NCI-H2107 treated with DMSO at 0.1 percent for 48 hours (cell line): ENCODE results near the gene TMEM266.
A peak's percentile ranks its signal among the peaks of the same experiment; 100 is the strongest.
"Not testable (repeated sequence)": the region's sequence is repeated elsewhere in the genome, so short reads cannot be mapped to it uniquely, and the experiment has no call there.

Source experiments
- DNase-seq: peaks from one replicate; lab custom pipeline; 2025; ENCODE audit not compliant: unreplicated experiment; lab: John Stamatoyannopoulos, UW

TMEM266 gene

GRCh38 chr15:76059320-76060117 is at the start of gene TMEM266:
TMEM266 (plus strand) TSS chr15:76059985; CDS start chr15:76134264, 74,279 bp downstream.
- no peak for DNase-seq

- DNase-seq = no peak
Observed at GRCh38 chr15:76010613-76011012, 49.2 kb upstream of the TMEM266 start.

- DNase-seq = no peak
Observed at GRCh38 chr15:76011627-76012551, 47.9 kb upstream of the TMEM266 start, which contains the start of gene NRG4. NRG4 (minus strand) TSS chr15:76012424; CDS start chr15:76011230, 1,194 bp downstream.

- not testable (repeated sequence) for DNase-seq
Observed at GRCh38 chr15:76013470-76013869, 46.3 kb upstream of the TMEM266 start.

DNA sequence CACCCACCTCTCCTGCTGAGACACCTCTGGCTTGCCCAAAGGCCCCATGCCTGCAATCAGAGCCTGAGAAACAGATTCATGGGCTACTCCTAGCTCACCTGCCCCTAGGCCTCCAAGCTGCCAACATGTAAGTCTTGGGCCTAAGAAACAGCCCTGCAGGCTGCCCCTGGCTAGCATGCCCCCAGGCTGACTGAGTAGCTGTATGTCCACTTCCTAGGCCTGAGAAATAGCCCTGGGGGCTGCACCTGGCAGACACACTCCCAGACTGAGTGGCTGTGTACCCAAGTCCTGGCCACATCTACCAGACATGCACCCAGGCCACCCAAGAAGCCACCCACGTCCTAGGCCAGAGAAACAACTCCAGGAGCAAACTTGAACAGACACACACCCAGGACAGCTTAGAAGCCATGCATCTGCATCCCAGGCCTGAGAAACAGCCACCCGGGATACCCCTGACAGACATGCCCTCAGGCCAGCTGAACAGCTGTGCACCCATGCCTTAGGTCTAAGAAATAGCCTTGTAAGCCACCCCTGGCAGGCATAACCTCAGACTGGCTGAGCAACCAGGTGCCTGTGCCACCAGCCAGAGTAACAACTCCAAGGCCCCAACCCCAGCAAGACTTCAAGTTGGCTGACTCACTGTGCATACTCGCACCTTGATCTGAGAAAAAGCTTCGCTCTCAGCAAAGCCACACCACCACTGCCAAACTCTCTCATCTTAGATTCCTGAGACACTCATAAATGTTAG is 35.6 kb upstream of the TMEM266 start:
- DNase-seq = no peak

- DNase-seq = no peak
Observed at GRCh38 chr15:76032046-76032445, 27.7 kb upstream of the TMEM266 start.

GRCh38 chr15:76033438-76033837 is 26.3 kb upstream of the TMEM266 start:
- DNase-seq = no peak

DNA sequence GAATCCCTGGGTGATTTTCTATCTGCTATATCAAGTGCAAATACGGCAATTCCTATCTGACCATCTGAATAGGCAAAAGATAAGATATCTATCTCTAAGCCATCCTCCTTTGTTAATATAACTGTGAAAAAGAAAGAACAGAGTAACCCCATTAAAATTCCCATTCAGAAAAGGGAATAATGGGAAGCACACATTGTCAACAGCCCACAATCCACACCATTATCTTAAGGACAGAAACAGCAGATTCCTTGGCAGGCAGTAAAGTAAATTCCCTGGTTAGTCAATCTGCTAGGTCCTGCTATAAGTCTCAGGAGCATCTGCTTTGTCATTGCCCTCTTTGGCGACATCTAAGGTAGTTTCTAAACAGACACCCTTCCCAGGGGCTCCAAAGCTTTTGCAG is 25.7 kb upstream of the TMEM266 start:
- DNase-seq = no peak

DNA sequence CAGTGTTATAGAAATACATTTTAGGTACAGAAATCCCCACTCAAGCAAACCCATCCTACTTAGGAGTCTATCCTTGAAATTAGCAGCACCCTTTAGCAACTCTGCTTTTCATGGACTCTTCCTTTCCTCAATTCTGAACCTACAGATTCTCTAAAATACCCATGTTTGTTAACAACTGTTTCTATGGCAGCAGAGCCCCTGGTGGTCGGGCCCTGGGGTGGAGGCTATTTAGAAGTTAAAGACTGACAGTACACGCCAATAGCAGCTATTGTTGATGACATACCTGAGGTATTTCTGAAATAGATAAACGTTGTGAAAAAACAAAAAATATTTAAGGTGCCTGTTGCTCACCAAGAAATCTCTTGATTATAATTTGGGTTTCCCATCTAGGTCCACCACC is 24.2 kb upstream of the TMEM266 start:
- DNase-seq = no peak

DNA sequence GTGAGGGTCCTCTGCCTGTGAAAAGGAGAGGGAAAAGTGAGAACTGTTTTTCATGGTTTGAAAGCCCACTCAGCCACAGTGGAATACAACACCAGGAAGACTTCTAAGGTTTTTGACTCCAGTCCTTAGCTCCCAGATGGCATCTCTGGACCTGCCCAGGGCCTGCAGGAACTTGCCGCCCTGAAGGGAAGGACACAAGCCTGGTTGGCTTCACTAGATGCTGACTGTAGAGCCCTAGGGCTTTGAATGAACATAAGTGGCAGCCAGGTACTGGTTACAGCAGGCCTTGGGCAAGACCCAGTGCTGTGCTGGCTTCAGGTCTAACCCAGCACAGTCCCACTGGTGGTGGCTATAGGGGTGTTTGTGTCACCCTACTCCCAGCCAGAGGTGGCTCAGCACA is 21.3 kb upstream of the TMEM266 start:
- DNase-seq = no peak

GRCh38 chr15:76054201-76054600 is 5.6 kb upstream of the TMEM266 start:
- not testable (repeated sequence) for DNase-seq

DNA sequence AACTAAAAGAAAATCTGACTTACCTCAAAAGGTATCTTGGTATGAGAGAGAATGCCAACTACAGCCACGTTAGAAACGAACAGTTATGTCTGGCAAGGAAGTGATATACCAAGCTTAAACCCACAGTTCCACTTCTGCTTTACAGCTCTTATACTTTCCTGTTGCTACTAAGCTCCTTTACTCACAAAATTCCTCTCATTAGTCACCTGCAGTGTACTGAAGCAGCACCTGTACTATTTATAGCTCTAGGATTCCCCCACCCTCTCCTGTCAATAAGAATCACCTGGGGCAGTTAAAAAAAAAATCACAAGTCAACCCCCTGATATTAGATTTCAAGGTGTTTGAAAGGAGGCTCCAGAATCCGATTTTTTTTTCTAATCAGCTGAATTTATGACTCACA is 2.9 kb upstream of the TMEM266 start:
- DNase-seq = no peak

GRCh38 chr15:76057332-76058000 is 2.3 kb upstream of the TMEM266 start:
- peak; percentile 19 for DNase-seq

DNA sequence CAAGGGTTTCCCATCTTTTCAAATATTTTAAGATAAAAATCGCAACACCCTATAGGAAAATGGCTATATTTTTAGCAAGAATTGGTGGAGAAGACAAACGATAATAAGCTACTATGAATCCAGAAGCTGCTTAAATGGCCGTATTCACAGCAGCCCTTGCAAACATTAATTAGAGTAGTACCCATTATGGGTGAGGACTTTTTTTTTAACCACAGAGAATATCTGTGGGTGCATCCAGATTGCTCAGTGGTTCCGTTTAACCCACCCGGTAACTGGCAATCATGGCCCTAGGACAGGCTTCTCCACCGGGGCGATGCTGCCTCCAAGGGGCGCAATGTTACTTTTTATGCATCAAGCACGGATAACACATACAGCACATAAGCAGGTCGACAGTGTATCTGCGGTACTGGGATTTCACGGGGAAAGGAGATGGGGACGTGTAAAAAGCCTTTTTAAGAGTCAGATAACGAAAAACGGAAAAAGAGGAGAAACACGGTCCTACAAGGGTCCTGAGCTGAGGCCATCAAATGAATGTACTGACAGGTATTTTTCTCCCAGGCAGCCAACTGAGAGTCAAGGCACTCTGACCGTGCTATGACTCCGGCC is 968 bp upstream of the TMEM266 start:
- no peak for DNase-seq

GRCh38 chr15:76060118-76060989 is 569 bp downstream of the TMEM266 start:
- DNase-seq = no peak

DNA sequence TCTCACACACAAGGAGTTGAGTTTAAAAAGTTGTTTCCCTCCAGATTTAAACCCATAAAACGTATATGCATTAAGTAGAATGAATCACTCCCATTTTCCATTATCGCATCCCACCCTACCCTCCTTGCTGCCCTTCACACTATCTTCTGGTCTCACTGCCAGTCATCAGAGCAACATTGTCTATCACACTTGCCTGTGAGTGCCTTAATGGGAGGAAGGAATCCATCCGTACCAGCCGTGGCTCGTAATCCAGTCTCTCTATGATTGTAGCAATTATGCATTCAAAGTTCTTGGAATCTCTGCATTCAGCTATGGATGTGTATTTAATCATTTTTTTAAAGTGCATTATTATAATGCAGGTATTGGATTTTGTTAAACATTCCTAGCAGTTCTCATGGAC is 1.9 kb downstream of the TMEM266 start:
- no peak for DNase-seq

DNA sequence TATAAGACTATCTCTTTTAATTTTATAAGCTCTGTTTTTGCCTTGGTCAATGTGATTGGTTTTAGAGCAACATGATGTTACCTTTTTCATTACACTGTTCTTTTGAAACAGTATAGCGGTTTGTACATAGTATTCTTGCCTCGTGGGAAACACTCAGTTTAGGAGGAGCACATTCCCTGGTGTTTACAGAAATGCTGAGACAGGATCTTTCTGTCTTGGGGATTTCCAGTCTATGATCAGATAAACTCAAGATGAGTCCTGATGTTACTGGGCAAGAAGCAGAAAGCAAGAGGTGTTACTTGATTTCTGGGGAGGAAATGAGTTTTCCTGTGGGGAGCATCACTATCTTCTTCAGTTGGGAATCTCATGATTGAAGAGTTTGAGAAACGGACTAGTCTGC is 2.5 kb downstream of the TMEM266 start:
- DNase-seq = no peak

DNA sequence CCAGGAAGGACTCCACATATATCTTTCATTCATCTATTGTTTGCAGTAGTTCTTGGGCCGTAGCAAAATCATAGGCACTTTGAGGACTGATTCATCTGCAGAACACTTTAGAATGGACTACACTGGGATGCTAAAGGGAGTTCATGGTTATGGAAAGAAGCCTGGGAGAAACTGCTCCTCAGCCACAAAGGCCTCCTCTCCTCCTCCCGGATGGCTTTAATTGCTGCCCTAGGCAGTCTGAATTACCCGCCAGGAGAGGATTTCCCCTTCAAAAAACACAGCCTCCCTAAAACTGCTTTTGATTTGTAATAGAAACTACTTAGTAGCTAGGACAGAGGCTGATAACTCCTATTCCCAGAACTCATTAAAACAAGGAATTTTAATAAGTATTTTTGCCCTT is 4.6 kb downstream of the TMEM266 start:
- no peak for DNase-seq

GRCh38 chr15:76065245-76065644 is 5.5 kb downstream of the TMEM266 start:
- DNase-seq = no peak
